NCI-H2196 treated with DMSO at 0.1 percent for 48 hours (cell line): ENCODE results near the gene CDYL2.

Source experiments
- DNase-seq: peaks from one replicate; lab custom pipeline; 2025; ENCODE audit not compliant: unreplicated experiment; lab: John Stamatoyannopoulos, UW

The CDYL2 gene

GRCh38 chr16:80557037-80557436 is 247.4 kb downstream of the CDYL2 start:
- DNase-seq: no peak

DNA sequence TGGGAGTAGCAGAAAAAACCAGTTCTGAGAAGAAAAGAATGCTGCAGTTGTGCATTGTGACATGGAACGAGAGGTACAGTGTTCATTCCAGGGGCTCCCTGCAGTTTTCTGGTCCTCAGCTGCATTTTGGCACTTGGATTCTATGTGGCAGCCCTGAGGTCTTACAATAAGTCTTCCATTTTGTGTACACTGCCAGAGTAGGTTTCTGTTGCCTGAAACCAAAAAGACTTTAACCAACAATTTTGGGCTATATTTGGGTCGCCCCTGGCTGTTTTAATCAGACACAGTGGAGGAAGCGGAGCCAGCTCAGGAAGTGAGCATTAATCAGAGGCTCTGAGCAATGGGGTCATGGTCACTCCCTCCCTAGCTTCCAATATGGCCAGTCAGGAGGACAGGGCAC is 247.9 kb downstream of the CDYL2 start:
- no peak for DNase-seq

GRCh38 chr16:80554033-80554432 is 250.4 kb downstream of the CDYL2 start:
- no peak for DNase-seq

DNA sequence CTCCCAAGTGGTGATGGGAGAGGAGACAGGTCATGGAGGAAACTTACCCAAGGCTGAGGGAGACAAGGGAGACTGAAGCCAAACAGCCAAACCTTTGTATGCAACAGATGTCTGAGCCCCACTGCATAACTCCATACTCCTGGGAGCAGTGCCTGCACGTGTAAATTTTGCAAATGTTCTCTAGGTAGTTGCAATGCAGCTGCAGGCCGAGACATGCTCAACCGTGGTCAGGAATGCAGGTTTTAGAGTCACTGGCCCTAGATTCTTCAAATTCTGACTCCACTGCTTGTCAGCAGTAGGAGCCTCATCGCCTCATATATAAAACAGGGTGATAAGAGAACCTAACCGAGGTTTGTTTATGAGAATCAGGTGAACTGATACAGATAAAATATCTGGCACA is 252.1 kb downstream of the CDYL2 start:
- no peak for DNase-seq
